ENCODE results near the gene WNT7A. TPM values are rescaled to one million over a fixed set of nuclear protein-coding genes. Genes with fewer than 3 reads are reported as not detected.

WNT7A gene
- total RNA-seq, 1 donor from 2014 or later, result 1.0 TPM

- no peaks in the 10 kb centered on the region for H3K36me3 Mint-ChIP-seq
- H3K27me3 Mint-ChIP-seq (ENCODE audit: low read depth), result no peaks in the 10 kb centered on the region
- H3K9me3 Mint-ChIP-seq, result peaks cover 3% of the 10 kb centered on the region
- H3K4me3 Mint-ChIP-seq, result no peak overlapping the region
- TF ChIP-seq CTCF (IDR thresholded peaks at IDR 0.05; ENCODE audit: unreplicated experiment), result no peak
- peak overlapping the region; percentile 76 for H3K27ac Mint-ChIP-seq
- DNase-seq (ENCODE audit: low spot score in 2 of 2, unreplicated experiment in 2 of 2), result peak; percentile 39 to 65
- peaks cover 14% of the 10 kb centered on the region for H3K4me1 Mint-ChIP-seq
Observed at GRCh38 chr3:13850161-13850945, 29.5 kb downstream of the WNT7A start.

GRCh38 chr3:13849018-13849417 is 30.9 kb downstream of the WNT7A start:
- no peak overlapping the region for H3K27ac Mint-ChIP-seq
- H3K9me3 Mint-ChIP-seq, result peaks cover 3% of the 10 kb centered on the region
- H3K4me3 Mint-ChIP-seq, result no peak overlapping the region
- no peak for TF ChIP-seq CTCF (IDR thresholded peaks at IDR 0.05; ENCODE audit: unreplicated experiment)
- H3K4me1 Mint-ChIP-seq, result peaks cover 14% of the 10 kb centered on the region
- DNase-seq (ENCODE audit: low spot score in 2 of 2, unreplicated experiment in 2 of 2), result no peak
- no peaks in the 10 kb centered on the region for H3K36me3 Mint-ChIP-seq
- H3K27me3 Mint-ChIP-seq (ENCODE audit: low read depth), result peaks cover under 1% of the 10 kb centered on the region

GRCh38 chr3:13846716-13847570 is 32.9 kb downstream of the WNT7A start:
- Mint-ChIP-seq H3K4me1 (peaks cover 14% of the 10 kb centered on the region), H3K27ac (peak overlapping the region; percentile 11), H3K4me3 (no peak overlapping the region), H3K27me3 (ENCODE audit: low read depth) (peaks cover 2% of the 10 kb centered on the region), H3K9me3 (peaks cover 3% of the 10 kb centered on the region), H3K36me3 (no peaks in the 10 kb centered on the region)
- DNase-seq (ENCODE audit: low spot score in 2 of 2, unreplicated experiment in 2 of 2), result no peak
- TF ChIP-seq CTCF (IDR thresholded peaks at IDR 0.05; ENCODE audit: unreplicated experiment), result no peak

- Mint-ChIP-seq H3K27me3 (ENCODE audit: low read depth) (peaks cover 2% of the 10 kb centered on the region), H3K27ac (no peak overlapping the region), H3K4me3 (no peak overlapping the region), H3K36me3 (no peaks in the 10 kb centered on the region), H3K9me3 (peaks cover 3% of the 10 kb centered on the region), H3K4me1 (peaks cover 9% of the 10 kb centered on the region)
- DNase-seq (ENCODE audit: low spot score in 2 of 2, unreplicated experiment in 2 of 2), result no peak
- TF ChIP-seq CTCF (IDR thresholded peaks at IDR 0.05; ENCODE audit: unreplicated experiment), result no peak
Observed at GRCh38 chr3:13846238-13846637, 33.6 kb downstream of the WNT7A start.

- peaks cover 3% of the 10 kb centered on the region for H3K9me3 Mint-ChIP-seq
- no peak for TF ChIP-seq CTCF (IDR thresholded peaks at IDR 0.05; ENCODE audit: unreplicated experiment)
- no peak overlapping the region for H3K4me3 Mint-ChIP-seq
- H3K36me3 Mint-ChIP-seq, result no peaks in the 10 kb centered on the region
- H3K4me1 Mint-ChIP-seq, result peaks cover 4% of the 10 kb centered on the region
- peaks cover 2% of the 10 kb centered on the region for H3K27me3 Mint-ChIP-seq (ENCODE audit: low read depth)
- no peak for DNase-seq (ENCODE audit: low spot score in 2 of 2, unreplicated experiment in 2 of 2)
- H3K27ac Mint-ChIP-seq, result no peak overlapping the region
Observed at GRCh38 chr3:13845806-13846205, 34.1 kb downstream of the WNT7A start.

All from mesothelial cell of epicardium (in vitro differentiated cells).